ENCODE results near the gene JADE2. TPM values are rescaled to one million over a fixed set of nuclear protein-coding genes. Genes with fewer than 3 reads are reported as not detected.
A peak's percentile ranks its signal among the peaks of the same experiment; 100 is the strongest.

JADE2 gene
- total RNA-seq, 1 donor from 2014 or later: 76.8 TPM

GRCh38 chr5:134606726-134607125 is 81.3 kb downstream of the JADE2 start:
- Mint-ChIP-seq H3K4me1 (ENCODE audit: low read depth) (peaks cover 53% of the 10 kb centered on the region), H3K27me3 (ENCODE audit: low read depth) (no peaks in the 10 kb centered on the region), H3K27ac (no peak overlapping the region), H3K36me3 (ENCODE audit: low read depth) (peaks cover 75% of the 10 kb centered on the region), H3K9me3 (no peaks in the 10 kb centered on the region), H3K4me3 (ENCODE audit: low read depth) (no peak overlapping the region)
- no peak for DNase-seq (ENCODE audit: low spot score)
- intact Hi-C loops (cut with micrococcal nuclease): no loop called here

GRCh38 chr5:134608555-134608954 is 83.1 kb downstream of the JADE2 start:
- intact Hi-C loops (cut with micrococcal nuclease): loop anchor here (2.0 kb wide), 2 partner anchors 24 to 130 kb away; partner anchors contain the start of genes CAMLG and SAR1B

GRCh38 chr5:134609232-134609851 is 83.9 kb downstream of the JADE2 start:
- Mint-ChIP-seq H3K27ac (peak overlapping the region; percentile 84), H3K4me3 (ENCODE audit: low read depth) (peak overlapping the region; percentile 22), H3K9me3 (no peaks in the 10 kb centered on the region), H3K4me1 (ENCODE audit: low read depth) (peaks cover 45% of the 10 kb centered on the region), H3K27me3 (ENCODE audit: low read depth) (no peaks in the 10 kb centered on the region), H3K36me3 (ENCODE audit: low read depth) (peaks cover 84% of the 10 kb centered on the region)
- intact Hi-C loops (cut with micrococcal nuclease): loop anchor here (1.0 to 2.0 kb wide), 3 partner anchors 23 to 129 kb away; partner anchors contain the start of genes CAMLG, SAR1B and SEC24A
- no peak for DNase-seq (ENCODE audit: low spot score)

More at GRCh38 chr5:134608555-134608954, 83.1 kb downstream of the JADE2 start:
- no peak for DNase-seq (ENCODE audit: low spot score)
- no peaks in the 10 kb centered on the region for H3K9me3 Mint-ChIP-seq
- H3K27me3 Mint-ChIP-seq (ENCODE audit: low read depth): no peaks in the 10 kb centered on the region
- peaks cover 44% of the 10 kb centered on the region for H3K4me1 Mint-ChIP-seq (ENCODE audit: low read depth)
- peak overlapping the region; percentile 44 for H3K4me3 Mint-ChIP-seq (ENCODE audit: low read depth)
- peak overlapping the region; percentile 84 for H3K27ac Mint-ChIP-seq
- H3K36me3 Mint-ChIP-seq (ENCODE audit: low read depth): peaks cover 83% of the 10 kb centered on the region

GRCh38 chr5:134610725-134611124 is 85.3 kb downstream of the JADE2 start:
- H3K27me3 Mint-ChIP-seq (ENCODE audit: low read depth): no peaks in the 10 kb centered on the region
- DNase-seq (ENCODE audit: low spot score): no peak
- no peak overlapping the region for H3K4me3 Mint-ChIP-seq (ENCODE audit: low read depth)
- H3K27ac Mint-ChIP-seq: no peak overlapping the region
- intact Hi-C loops (cut with micrococcal nuclease): no loop called here
- peaks cover 79% of the 10 kb centered on the region for H3K36me3 Mint-ChIP-seq (ENCODE audit: low read depth)
- H3K9me3 Mint-ChIP-seq: no peaks in the 10 kb centered on the region
- H3K4me1 Mint-ChIP-seq (ENCODE audit: low read depth): peaks cover 35% of the 10 kb centered on the region

- H3K27me3 Mint-ChIP-seq (ENCODE audit: low read depth): no peaks in the 10 kb centered on the region
- DNase-seq (ENCODE audit: low spot score): no peak
Observed at GRCh38 chr5:134611515-134611914, 86.0 kb downstream of the JADE2 start.

DNA sequence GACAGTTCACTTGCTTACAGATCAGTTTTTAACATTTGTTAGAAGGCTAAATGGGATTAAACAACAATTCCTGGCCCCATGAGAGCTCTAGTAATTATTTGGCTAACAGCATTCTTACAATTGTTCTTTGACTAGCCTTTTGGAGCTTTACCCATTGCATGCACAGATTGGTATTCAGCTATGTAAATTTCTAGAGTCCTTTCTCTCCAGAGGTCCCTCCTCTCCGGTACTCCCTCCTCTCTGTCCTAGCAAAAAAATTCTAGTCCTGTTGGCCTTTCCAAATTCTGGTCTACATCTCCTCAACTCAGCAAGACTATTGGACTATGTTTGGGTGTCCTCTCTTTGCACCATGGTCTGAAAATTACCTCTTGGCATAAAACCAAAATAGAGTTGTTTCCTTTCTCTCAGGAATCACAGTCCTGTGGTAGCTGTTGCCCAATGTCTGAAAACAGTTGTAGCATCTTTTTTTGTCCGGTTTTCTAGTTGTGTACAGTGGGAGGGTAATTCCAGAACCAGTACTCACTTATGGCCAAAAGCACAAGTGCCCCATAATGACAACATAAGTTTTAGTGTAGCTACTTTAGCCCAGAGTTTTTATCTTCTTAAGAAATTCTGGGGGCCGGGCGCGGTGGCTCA is 89.1 kb downstream of the JADE2 start:
- peaks cover 14% of the 10 kb centered on the region for H3K4me1 Mint-ChIP-seq (ENCODE audit: low read depth)
- H3K9me3 Mint-ChIP-seq: no peaks in the 10 kb centered on the region
- H3K27ac Mint-ChIP-seq: peak overlapping the region; percentile 9
- DNase-seq (ENCODE audit: low spot score): no peak
- H3K27me3 Mint-ChIP-seq (ENCODE audit: low read depth): no peaks in the 10 kb centered on the region
- intact Hi-C loops (cut with micrococcal nuclease): no loop called here
- peaks cover 60% of the 10 kb centered on the region for H3K36me3 Mint-ChIP-seq (ENCODE audit: low read depth)
- no peak overlapping the region for H3K4me3 Mint-ChIP-seq (ENCODE audit: low read depth)

More at GRCh38 chr5:134611515-134611914, 86.0 kb downstream of the JADE2 start:
- H3K27ac Mint-ChIP-seq: peak overlapping the region; percentile 59
- no peak overlapping the region for H3K4me3 Mint-ChIP-seq (ENCODE audit: low read depth)
- no peaks in the 10 kb centered on the region for H3K9me3 Mint-ChIP-seq
- H3K36me3 Mint-ChIP-seq (ENCODE audit: low read depth): peaks cover 74% of the 10 kb centered on the region
- intact Hi-C loops (cut with micrococcal nuclease): no loop called here
- H3K4me1 Mint-ChIP-seq (ENCODE audit: low read depth): peaks cover 33% of the 10 kb centered on the region

GRCh38 chr5:134620634-134621033 is 95.2 kb downstream of the JADE2 start:
- Mint-ChIP-seq H3K4me1 (ENCODE audit: low read depth) (peaks cover 9% of the 10 kb centered on the region), H3K27ac (no peak overlapping the region), H3K4me3 (ENCODE audit: low read depth) (no peak overlapping the region), H3K9me3 (no peaks in the 10 kb centered on the region), H3K27me3 (ENCODE audit: low read depth) (no peaks in the 10 kb centered on the region), H3K36me3 (ENCODE audit: low read depth) (peaks cover 55% of the 10 kb centered on the region)
- intact Hi-C loops (cut with micrococcal nuclease): no loop called here
- no peak for DNase-seq (ENCODE audit: low spot score)

- H3K36me3 Mint-ChIP-seq (ENCODE audit: low read depth): peaks cover 43% of the 10 kb centered on the region
- H3K9me3 Mint-ChIP-seq: no peaks in the 10 kb centered on the region
- H3K27me3 Mint-ChIP-seq (ENCODE audit: low read depth): no peaks in the 10 kb centered on the region
- H3K4me3 Mint-ChIP-seq (ENCODE audit: low read depth): no peak overlapping the region
- peaks cover 14% of the 10 kb centered on the region for H3K4me1 Mint-ChIP-seq (ENCODE audit: low read depth)
- no peak overlapping the region for H3K27ac Mint-ChIP-seq
- DNase-seq (ENCODE audit: low spot score): no peak
- intact Hi-C loops (cut with micrococcal nuclease): no loop called here
Observed at GRCh38 chr5:134625559-134625958, 100.1 kb downstream of the JADE2 start.

DNA sequence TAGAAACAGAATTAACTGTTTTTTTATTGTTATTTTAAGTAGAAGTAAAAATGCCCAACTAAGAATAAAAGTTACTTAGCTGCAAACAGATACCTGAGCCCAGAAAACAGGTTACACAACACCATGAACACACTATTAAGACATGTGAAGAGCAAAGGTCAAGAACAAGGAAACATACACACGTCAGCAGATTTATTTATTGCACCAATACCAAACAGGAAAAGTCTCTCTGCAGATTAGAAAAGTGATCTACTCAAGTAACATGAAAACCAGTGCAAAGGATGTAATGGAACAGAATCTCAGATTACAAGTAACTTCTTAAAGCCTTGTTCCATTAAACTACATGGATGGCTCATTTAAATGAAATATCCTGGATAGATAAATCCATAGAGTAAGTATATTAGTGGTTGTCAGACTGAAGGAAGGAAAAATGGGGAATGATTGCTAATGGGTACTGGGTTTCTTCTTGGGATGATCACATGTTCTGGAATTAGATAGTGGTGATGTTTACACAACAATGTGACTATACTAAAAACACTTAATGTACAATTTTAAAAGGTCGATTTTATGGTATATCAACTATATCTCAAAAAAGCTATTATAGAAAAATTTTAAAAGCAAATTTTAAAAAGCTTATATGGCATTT is 101.0 kb downstream of the JADE2 start:
- intact Hi-C loops (cut with micrococcal nuclease): no loop called here
- H3K27me3 Mint-ChIP-seq (ENCODE audit: low read depth): no peaks in the 10 kb centered on the region
- no peaks in the 10 kb centered on the region for H3K9me3 Mint-ChIP-seq
- no peak overlapping the region for H3K27ac Mint-ChIP-seq
- peaks cover 47% of the 10 kb centered on the region for H3K36me3 Mint-ChIP-seq (ENCODE audit: low read depth)
- no peak overlapping the region for H3K4me3 Mint-ChIP-seq (ENCODE audit: low read depth)
- H3K4me1 Mint-ChIP-seq (ENCODE audit: low read depth): peaks cover 21% of the 10 kb centered on the region
- no peak for DNase-seq (ENCODE audit: low spot score)

Other genes with a start within 250 kb of the JADE2 start
- gene CDKL3, start 158.5 kb upstream of the JADE2 start, total RNA-seq: 1.1 and 1.3 TPM in 2 replicates
- gene UBE2B, start 154.1 kb upstream of the JADE2 start, total RNA-seq: 97.2 and 97.5 TPM in 2 replicates
- gene CDKN2AIPNL, start 113.8 kb upstream of the JADE2 start, total RNA-seq: 34.5 and 37.8 TPM in 2 replicates
- gene SAR1B, start 107.2 kb downstream of the JADE2 start, total RNA-seq: 43.6 and 47.5 TPM in 2 replicates
- 33.9 and 34.0 TPM in 2 replicates for gene SEC24A, start 123.1 kb downstream of the JADE2 start, total RNA-seq
- 28.1 and 29.1 TPM in 2 replicates for gene CAMLG, start 212.9 kb downstream of the JADE2 start, total RNA-seq
- 75.2 and 83.9 TPM in 2 replicates for gene DDX46, start 233.1 kb downstream of the JADE2 start, total RNA-seq

Data from activated T-helper 2 cell treated with anti-CD3 and anti-CD28 coated beads, Interferon-gamma antibody, Interleukin-2, Interleukin-4, amounts not matched to agents 10 μg/mL and 5 μg/mL and 100 μg/mL, durations not matched to agents 14 hours and 24 hours and 36 hours (primary cell).